Stimulated activated naive CD8-positive, alpha-beta T cell treated with anti-CD3 and anti-CD28 coated beads, Interleukin-15, amount 100 ng/mL, for 72 hours (primary cell): ENCODE measurements around the gene ARHGEF6.

Experiments
- ATAC-seq: fragments of 150-1000 bp; cut with Tn5 transposase; 2 replicates; pipeline ENCODE4 v1.10.0; 2021; ENCODE audit warnings: mild to moderate bottlenecking, moderate library complexity
- DNase-seq, 2 donors: peaks; one replicate each; pipeline ENCODE4 v3.0.0; 2021 to 2022
- H3K27ac Mint-ChIP-seq, 2 donors: one replicate each; pipeline ENCODE4 v1.8.0; 2022; ENCODE audit warnings: mild to moderate bottlenecking in 2 of 2, mixed read lengths in 2 of 2, moderate library complexity in 2 of 2
- H3K27me3 Mint-ChIP-seq: one replicate; pipeline ENCODE4 v1.8.0; 2022; ENCODE audit warnings: mixed read lengths
- H3K4me1 Mint-ChIP-seq: one replicate; pipeline ENCODE4 v1.8.0; 2022; ENCODE audit warnings: mild to moderate bottlenecking, mixed read lengths
- H3K4me3 Mint-ChIP-seq, 2 donors: one replicate each; pipeline ENCODE4 v1.8.0; 2022; ENCODE audit warnings: mild to moderate bottlenecking in 2 of 2, mixed read lengths in 2 of 2, moderate library complexity in 1 of 2
- H3K9me3 Mint-ChIP-seq, 2 donors: one replicate each; pipeline ENCODE4 v1.8.0; 2022; ENCODE audit warnings: mixed read lengths in 2 of 2

Gene ARHGEF6

DNA sequence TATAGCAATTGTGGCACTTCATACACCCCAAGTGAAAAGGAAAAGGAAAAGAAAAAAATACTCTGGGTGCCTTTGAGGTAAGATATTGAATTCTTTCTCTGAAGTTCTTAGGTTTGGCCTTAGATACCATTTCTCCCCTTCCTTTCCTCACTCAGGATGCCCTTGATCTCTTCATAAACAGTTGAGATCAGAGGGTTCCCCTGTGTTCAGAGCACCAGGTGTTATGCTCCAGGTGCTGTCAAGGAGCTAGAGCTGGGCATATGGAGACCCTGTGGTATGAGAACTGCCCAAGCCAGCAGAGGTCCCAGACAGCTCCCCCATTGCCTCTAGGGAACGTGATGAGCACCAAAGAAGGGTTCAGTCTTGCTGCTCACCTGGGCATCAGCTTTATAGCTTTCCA is 149.9 kb downstream of the ARHGEF6 start:
- Mint-ChIP-seq H3K27ac (peak overlapping the region in 1 of 2 donors; percentile 52), H3K9me3 (no peaks in the 10 kb centered on the region)

DNA sequence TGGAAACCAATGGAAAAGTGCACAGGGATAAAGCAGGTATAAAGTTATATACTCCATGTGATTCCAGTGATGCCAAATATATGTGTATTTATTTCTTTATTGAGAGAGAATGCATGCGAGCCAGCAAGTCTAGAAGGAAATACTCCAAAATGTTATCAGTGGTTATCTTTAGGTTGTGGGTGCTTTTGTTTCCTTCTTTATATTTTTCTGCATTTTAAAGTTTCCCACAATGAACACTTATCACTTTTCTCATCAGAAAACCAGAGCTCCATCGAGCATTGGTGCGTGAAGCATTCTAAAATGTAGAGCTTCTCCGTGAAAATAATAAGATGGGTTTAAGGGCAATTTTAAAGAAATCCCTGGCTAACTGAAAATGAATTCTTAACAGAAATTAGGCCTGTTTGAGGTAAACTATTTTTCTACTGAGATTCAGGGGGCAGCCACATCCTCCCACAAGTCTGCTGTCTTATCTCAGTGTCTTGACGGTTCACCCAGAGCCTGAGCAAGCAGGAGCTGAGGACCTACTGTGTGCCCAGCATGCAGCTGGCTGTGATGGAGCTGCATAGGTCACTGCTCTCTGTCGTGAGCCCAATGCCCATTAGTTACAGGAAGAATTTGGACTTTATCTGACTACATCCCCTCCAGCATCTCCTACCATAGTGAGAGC is 151.5 kb downstream of the ARHGEF6 start:
- no peak for DNase-seq
- no peak overlapping the region for H3K27ac Mint-ChIP-seq
- ATAC-seq, result no peak
- peaks cover 0 to 3% of the 10 kb centered on the region in 2 donors for H3K9me3 Mint-ChIP-seq
- no peaks in the 10 kb centered on the region for H3K27me3 Mint-ChIP-seq
- H3K4me1 Mint-ChIP-seq, result peaks cover 83% of the 10 kb centered on the region
- no peak overlapping the region for H3K4me3 Mint-ChIP-seq

More for the DNA sequence above, 149.9 kb downstream of the ARHGEF6 start:
- ATAC-seq, result no peak
- Mint-ChIP-seq H3K4me3 (no peak overlapping the region), H3K4me1 (peaks cover 87% of the 10 kb centered on the region), H3K27me3 (no peaks in the 10 kb centered on the region)
- DNase-seq, result no peak

DNA sequence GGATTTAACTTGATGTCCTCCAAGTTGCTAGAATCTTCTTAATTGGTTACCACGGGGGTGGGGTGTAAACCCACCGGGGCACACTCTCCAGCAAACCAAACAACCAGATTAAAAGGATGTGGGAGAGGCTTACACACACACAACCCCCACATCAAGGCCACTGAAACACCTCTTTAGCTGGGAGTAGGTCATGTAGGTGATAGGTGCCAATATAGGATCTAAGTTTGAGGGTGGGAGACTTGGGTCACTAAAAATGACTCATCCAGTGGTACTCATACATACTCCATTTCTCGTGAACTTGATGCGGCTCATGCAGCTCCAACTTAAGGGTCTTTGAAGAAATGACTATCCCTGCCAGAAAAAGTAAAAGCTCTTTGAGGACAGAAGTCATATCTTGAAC is 153.3 kb downstream of the ARHGEF6 start:
- H3K27me3 Mint-ChIP-seq, result no peaks in the 10 kb centered on the region
- H3K27ac Mint-ChIP-seq, result peak overlapping the region; percentile 42 to 84
- peak; percentile 36 to 62 for DNase-seq
- ATAC-seq, result peak; percentile 92
- H3K4me3 Mint-ChIP-seq, result peak overlapping the region in 1 of 2 donors; percentile 51
- peaks cover 0 to 3% of the 10 kb centered on the region in 2 donors for H3K9me3 Mint-ChIP-seq
- H3K4me1 Mint-ChIP-seq, result peaks cover 86% of the 10 kb centered on the region

DNA sequence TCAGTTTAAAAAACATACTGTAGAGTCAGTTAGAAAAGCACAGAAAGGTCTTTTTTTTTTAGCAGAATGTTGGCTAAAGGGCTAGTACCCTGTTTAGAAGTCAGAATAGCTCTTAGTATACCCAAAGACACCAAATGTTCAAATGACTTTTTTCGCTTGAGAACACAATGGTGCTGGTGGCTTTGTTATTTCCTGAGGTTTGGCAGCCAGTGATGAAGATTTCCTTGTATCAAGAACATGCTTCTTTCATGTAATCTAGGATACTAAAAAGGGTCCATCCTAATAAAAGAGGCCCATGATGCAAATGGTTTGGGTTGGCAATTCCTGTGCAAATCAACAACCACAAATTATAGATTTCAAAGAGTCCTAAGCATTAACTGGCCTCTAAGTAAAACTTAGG is 153.8 kb downstream of the ARHGEF6 start:
- peak overlapping the region in 1 of 2 donors; percentile 61 for H3K4me3 Mint-ChIP-seq
- peak overlapping the region; percentile 42 to 84 for H3K27ac Mint-ChIP-seq
- no peak for ATAC-seq
- H3K4me1 Mint-ChIP-seq, result peaks cover 80% of the 10 kb centered on the region
- H3K27me3 Mint-ChIP-seq, result no peaks in the 10 kb centered on the region
- H3K9me3 Mint-ChIP-seq, result peaks cover 0 to 3% of the 10 kb centered on the region in 2 donors
- no peak for DNase-seq

DNA sequence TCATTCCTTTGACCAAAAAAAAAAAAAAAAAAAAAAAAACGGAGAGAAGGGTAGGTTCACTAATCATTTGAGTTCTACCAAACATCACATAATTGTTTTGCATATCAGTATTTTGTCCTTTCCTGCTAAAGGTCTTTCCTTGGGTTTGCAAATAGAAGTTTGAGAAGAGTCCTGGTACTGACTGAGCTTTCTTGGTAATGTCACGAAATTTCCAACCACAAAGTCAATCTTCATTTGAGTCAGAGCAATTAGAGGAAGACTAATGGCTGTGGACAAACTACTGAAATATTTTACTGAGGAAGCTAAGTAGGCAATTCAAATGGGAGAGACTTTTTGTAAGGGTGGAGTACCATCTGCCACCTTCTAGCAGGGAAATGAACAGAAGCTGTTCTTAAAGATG is 154.5 kb downstream of the ARHGEF6 start:
- DNase-seq, result no peak
- peak overlapping the region; percentile 56 to 61 for H3K4me3 Mint-ChIP-seq
- peak overlapping the region; percentile 75 to 96 for H3K27ac Mint-ChIP-seq
- peaks cover 79% of the 10 kb centered on the region for H3K4me1 Mint-ChIP-seq
- peak; percentile 42 for ATAC-seq
- H3K9me3 Mint-ChIP-seq, result peaks cover 0 to 3% of the 10 kb centered on the region in 2 donors
- H3K27me3 Mint-ChIP-seq, result no peaks in the 10 kb centered on the region

DNA sequence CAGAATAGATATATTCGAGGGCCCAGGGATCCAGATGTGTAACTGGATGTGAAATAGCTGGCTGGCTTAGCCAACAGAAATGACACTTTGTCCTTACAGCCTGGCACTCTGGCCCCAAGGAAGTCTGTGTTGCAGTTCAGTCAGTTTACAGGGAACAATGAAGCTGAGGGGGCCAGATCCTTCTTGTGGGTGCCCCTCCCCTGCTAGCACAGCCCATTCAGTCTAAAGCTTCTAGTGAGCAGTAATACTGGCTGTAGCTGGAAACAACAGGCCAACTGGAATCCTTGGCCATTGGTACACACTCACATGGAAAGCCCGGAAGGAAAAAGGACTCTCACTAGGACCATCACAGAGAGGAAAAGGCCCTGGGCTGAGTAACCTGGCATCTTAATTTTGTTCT is 155.5 kb downstream of the ARHGEF6 start:
- Mint-ChIP-seq H3K27ac (no peak overlapping the region), H3K4me1 (peaks cover 74% of the 10 kb centered on the region), H3K9me3 (peaks cover 0 to 3% of the 10 kb centered on the region in 2 donors), H3K27me3 (no peaks in the 10 kb centered on the region), H3K4me3 (no peak overlapping the region)
- DNase-seq (no peak), ATAC-seq (no peak)

DNA sequence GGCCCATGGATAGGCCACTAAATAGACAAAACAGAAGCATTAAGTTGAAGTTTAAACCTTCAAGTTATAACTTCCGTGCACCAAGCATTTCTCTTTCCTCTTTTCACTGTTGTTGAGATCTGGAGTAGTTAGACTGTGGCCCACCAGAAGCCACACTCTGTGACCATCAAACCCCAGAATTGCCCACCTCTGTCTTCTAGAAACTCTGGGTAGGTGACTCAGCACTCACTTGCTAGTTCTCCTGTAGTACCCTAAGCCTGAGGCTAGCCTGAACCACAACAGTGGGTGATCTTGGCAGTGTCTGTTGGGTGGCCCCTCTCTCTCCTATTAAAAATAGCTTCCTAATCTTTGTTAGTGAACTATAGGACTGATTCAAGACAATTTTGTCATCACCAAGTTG is 157.3 kb downstream of the ARHGEF6 start:
- H3K27me3 Mint-ChIP-seq, result no peaks in the 10 kb centered on the region
- H3K4me1 Mint-ChIP-seq, result peaks cover 75% of the 10 kb centered on the region
- peak overlapping the region; percentile 65 to 88 for H3K27ac Mint-ChIP-seq
- H3K9me3 Mint-ChIP-seq, result peaks cover 0 to 3% of the 10 kb centered on the region in 2 donors
- DNase-seq (peak; percentile 41 to 64), ATAC-seq (peak; percentile 66)
- H3K4me3 Mint-ChIP-seq, result peak overlapping the region; percentile 29 to 39

DNA sequence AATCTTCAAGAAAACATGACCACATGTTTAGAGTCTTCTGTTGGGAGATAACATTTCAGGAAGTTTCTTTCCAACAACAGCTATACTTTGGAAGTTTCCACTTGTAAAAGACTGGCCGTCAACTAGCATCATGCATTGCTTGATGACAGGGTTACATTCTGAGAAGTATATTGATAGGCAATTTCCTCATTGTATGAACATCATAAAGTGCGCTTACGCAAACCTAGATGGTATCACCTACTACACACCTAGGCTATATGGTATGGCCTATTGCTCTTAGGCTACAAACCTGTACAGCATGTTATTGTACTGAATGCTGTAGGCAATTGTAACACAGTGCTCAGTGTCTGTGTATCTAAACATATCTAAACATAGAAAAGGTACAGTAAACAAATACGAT is 158.2 kb downstream of the ARHGEF6 start:
- Mint-ChIP-seq H3K27me3 (no peaks in the 10 kb centered on the region), H3K27ac (no peak overlapping the region), H3K9me3 (peaks cover 0 to 3% of the 10 kb centered on the region in 2 donors), H3K4me3 (no peak overlapping the region), H3K4me1 (peaks cover 74% of the 10 kb centered on the region)
- DNase-seq (no peak), ATAC-seq (no peak)

DNA sequence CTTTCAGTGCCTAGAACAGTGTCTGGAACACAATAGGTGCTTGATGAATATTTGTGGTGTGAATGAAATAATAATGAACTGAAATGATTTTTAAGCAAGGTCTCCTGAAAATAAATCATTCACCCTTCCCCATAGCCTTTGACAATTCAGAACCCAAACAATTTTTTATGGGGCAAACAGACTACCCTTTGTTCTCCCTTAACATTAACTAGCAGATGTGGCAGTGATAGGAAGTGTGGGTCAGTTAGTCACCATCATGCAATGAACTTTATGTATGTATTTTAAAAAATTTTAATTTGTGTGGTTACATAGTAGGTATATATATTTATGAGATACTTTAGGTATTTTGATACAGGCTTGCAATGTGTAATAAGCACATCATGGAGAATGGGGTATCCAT is 160.0 kb downstream of the ARHGEF6 start:
- Mint-ChIP-seq H3K27ac (no peak overlapping the region), H3K4me3 (no peak overlapping the region), H3K4me1 (peaks cover 56% of the 10 kb centered on the region), H3K9me3 (peaks cover 0 to 3% of the 10 kb centered on the region in 2 donors), H3K27me3 (no peaks in the 10 kb centered on the region)
- no peak for DNase-seq
- ATAC-seq, result no peak

DNA sequence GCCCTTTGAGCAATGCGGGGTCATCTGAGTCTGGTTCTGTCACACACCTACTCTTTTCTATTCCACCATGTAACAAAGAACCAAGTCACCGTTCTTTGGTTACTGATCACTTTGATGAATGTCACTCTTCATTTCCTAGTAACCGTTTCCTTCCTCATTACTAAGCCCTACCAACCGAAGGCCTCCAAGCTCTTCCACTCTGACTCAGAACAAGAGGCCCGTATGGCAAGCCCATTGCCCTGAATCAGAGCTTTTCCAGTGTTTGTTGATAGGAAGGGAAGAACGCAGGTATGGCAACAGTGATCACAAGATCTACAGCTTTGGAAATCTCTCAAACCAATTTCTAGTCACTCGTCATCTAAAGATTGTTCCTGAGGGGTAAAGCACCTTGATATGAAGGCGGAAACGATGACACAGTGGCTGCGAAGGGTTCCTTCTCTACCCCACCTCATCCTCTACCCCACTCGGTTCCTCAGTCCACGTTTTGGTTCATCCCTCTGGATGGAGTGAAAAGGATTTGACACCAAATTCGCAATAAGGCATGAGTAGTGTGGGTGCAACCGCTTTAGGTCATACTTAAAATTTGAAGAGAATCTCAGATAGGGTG is 160.7 kb downstream of the ARHGEF6 start:
- no peaks in the 10 kb centered on the region for H3K27me3 Mint-ChIP-seq
- H3K27ac Mint-ChIP-seq, result peak overlapping the region in 1 of 2 donors; percentile 74
- peak; percentile 78 for ATAC-seq
- peak in 1 of 2 donors; percentile 61 for DNase-seq
- H3K9me3 Mint-ChIP-seq, result peaks cover 0 to 3% of the 10 kb centered on the region in 2 donors
- H3K4me3 Mint-ChIP-seq, result peak overlapping the region in 1 of 2 donors; percentile 10
- peaks cover 53% of the 10 kb centered on the region for H3K4me1 Mint-ChIP-seq

DNA sequence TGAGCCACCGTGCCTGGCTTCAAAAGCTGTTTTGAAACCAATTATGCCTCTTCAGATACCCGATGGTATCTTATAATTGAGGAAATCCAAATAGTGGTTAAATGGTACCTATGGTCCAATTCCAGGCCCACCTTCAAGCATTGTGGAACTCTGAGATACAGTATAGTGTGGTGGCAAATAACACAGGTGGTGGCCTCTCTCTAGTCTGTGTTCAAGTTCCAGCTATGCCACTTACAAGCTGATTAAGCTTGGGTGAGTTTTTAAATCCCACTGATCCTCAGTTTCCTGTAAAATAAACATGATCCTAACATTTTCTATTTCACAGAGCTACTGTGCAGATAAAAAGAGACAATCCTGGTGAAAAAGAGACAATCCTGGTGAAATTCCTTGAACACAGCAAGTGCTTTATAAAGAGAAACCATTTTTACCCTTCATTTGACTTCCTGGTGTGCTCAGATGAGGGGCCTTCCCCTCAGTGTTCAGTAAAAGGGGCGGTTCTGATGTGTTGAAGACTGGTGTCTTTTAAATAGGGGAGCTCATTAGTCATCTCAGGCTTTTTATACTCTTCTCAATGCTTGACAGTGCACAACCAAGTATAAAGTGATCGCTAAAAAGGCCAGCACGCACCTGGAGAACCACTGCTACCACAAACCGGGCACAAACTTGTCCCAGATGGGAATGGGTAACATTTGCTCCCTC is 163.6 kb downstream of the ARHGEF6 start:
- peak; percentile 93 for ATAC-seq
- DNase-seq, result peak in 1 of 2 donors; percentile 48
- no peaks in the 10 kb centered on the region for H3K9me3 Mint-ChIP-seq
- H3K27me3 Mint-ChIP-seq, result no peaks in the 10 kb centered on the region
- peak overlapping the region; percentile 6 to 93 for H3K27ac Mint-ChIP-seq
- H3K4me1 Mint-ChIP-seq, result peaks cover 31% of the 10 kb centered on the region
- peak overlapping the region; percentile 18 to 44 for H3K4me3 Mint-ChIP-seq
